ENCODE measurements around the gene ZBTB7B.

The ZBTB7B gene

GRCh38 chr1:155038602-155039307, 36.2 kb downstream of the ZBTB7B start:
- DNase-seq (ENCODE audit: low read depth, low spot score): no peak

GRCh38 chr1:155039308-155039669, 36.7 kb downstream of the ZBTB7B start:
- no peak for DNase-seq (ENCODE audit: low read depth, low spot score)

GRCh38 chr1:155040358-155041093, 37.9 kb downstream of the ZBTB7B start:
- no peak for DNase-seq (ENCODE audit: low read depth, low spot score)

GRCh38 chr1:155042789-155043188, 40.2 kb downstream of the ZBTB7B start:
- no peak for DNase-seq (ENCODE audit: low read depth, low spot score)

GRCh38 chr1:155043301-155043702, 40.7 kb downstream of the ZBTB7B start:
- DNase-seq (ENCODE audit: low read depth, low spot score): no peak

- no peak for DNase-seq (ENCODE audit: low read depth, low spot score)
Measured at GRCh38 chr1:155043793-155044192, 41.2 kb downstream of the ZBTB7B start.

- DNase-seq (ENCODE audit: low read depth, low spot score): no peak
Measured at GRCh38 chr1:155044365-155044764, 41.8 kb downstream of the ZBTB7B start.

GRCh38 chr1:155044812-155045657, 42.4 kb downstream of the ZBTB7B start:
- no peak for DNase-seq (ENCODE audit: low read depth, low spot score)

GRCh38 chr1:155048449-155049334, 46.1 kb downstream of the ZBTB7B start:
- DNase-seq (ENCODE audit: low read depth, low spot score): no peak

- DNase-seq (ENCODE audit: low read depth, low spot score): no peak
Measured at GRCh38 chr1:155049651-155050559, 47.3 kb downstream of the ZBTB7B start.

GRCh38 chr1:155050560-155051341, 48.1 kb downstream of the ZBTB7B start, which contains the start of gene ADAM15:
ADAM15 (plus strand) TSS chr1:155051316; CDS start chr1:155051387, 71 bp downstream.
- DNase-seq (ENCODE audit: low read depth, low spot score): no peak

GRCh38 chr1:155051342-155051776, 48.8 kb downstream of the ZBTB7B start:
- DNase-seq (ENCODE audit: low read depth, low spot score): no peak

GRCh38 chr1:155051777-155052398, 49.3 kb downstream of the ZBTB7B start:
- DNase-seq (ENCODE audit: low read depth, low spot score): no peak

GRCh38 chr1:155052439-155053395, 50.1 kb downstream of the ZBTB7B start:
- no peak for DNase-seq (ENCODE audit: low read depth, low spot score)

- no peak for DNase-seq (ENCODE audit: low read depth, low spot score)
Measured at GRCh38 chr1:155053531-155054105, 51.0 kb downstream of the ZBTB7B start.

GRCh38 chr1:155057104-155057503, 54.5 kb downstream of the ZBTB7B start:
- DNase-seq (ENCODE audit: low read depth, low spot score): no peak

- DNase-seq (ENCODE audit: low read depth, low spot score): no peak
Measured at GRCh38 chr1:155057788-155058211, 55.2 kb downstream of the ZBTB7B start.
